Sigmoid colon (tissue), 7 donors: Measurements from ENCODE around the gene MYCN. TPM values are rescaled to one million over a fixed set of nuclear protein-coding genes. Genes with fewer than 3 reads are reported as not detected.

Source experiments
- DNase-seq: peaks from one replicate; pipeline ENCODE4 v3.0.0-alpha.2; 2019
- H3K27ac ChIP-seq, 4 donors: fragments of 200-600 bp; sonication (generic); one replicate each; pipeline ENCODE4 v1.5.1; 2016 to 2019; ENCODE audit warnings: mild to moderate bottlenecking in 1 of 4
- H3K27me3 ChIP-seq, 3 donors: fragments of 200-600 bp; sonication (generic); one replicate each; pipeline ENCODE4 v1.5.1; 2019; ENCODE audit warnings: mild to moderate bottlenecking in 1 of 3
- H3K36me3 ChIP-seq, 4 donors: fragments of 200-600 bp; sonication (generic); one replicate each; pipeline ENCODE4 v1.5.1; 2016 to 2019
- H3K4me1 ChIP-seq, 4 donors: fragments of 200-600 bp; sonication (generic); one replicate each; pipeline ENCODE4 v1.5.1; 2017 to 2019
- H3K4me3 ChIP-seq, 4 donors: fragments of 200-600 bp; sonication (generic); one replicate each; pipeline ENCODE4 v1.5.1; 2017 to 2019; ENCODE audit warnings: mild to moderate bottlenecking in 2 of 4, moderate library complexity in 1 of 4
- H3K9me3 ChIP-seq, 4 donors: fragments of 200-600 bp in 3 of 4; sonication (generic) in 3 of 4; one replicate each; pipeline versions ENCODE4 v1.5.1 to v1.6.1; 2013 to 2019
- CTCF ChIP-seq, 4 experiments: fragments of 450-650 bp in 3 of 4; fragments of 200-600 bp in 1 of 4; IDR thresholded peaks; one replicate each; pipeline ENCODE4 v1.5.1; 2016 to 2019; ENCODE audit warnings: antibody characterized with exemption in 4 of 4, mild to moderate bottlenecking in 3 of 4, moderate library complexity in 2 of 4
- EP300 ChIP-seq, 4 donors: sonication (generic); formaldehyde crosslinking; IDR thresholded peaks; one replicate each; pipeline ENCODE4 v1.6.1; 2017; ENCODE audit warnings: antibody characterized with exemption in 4 of 4
- POLR2A ChIP-seq, 2 donors: fragments of 450-650 bp; IDR thresholded peaks; one replicate each; pipeline ENCODE4 v1.6.1; 2016; ENCODE audit warnings: antibody characterized with exemption in 2 of 2, mild to moderate bottlenecking in 2 of 2, moderate library complexity in 2 of 2
- POLR2AphosphoS5 ChIP-seq, 4 donors: sonication (generic); formaldehyde crosslinking; IDR thresholded peaks; one replicate each; pipeline ENCODE4 v1.6.1; 2017; ENCODE audit warnings: antibody characterized with exemption in 4 of 4
- WGBS, 2 donors: extraction: QIAGEN DNeasy Blood & Tissue Kit; methylation state at CpG; one replicate each; pipeline ENCODE4 v1.1.7; 2013; 5-methylcytosine and 5-hydroxymethylcytosine counted together
- intact Hi-C: fragments of 100-400 bp; cut with DNase I; formaldehyde crosslinking; loops from one replicate; pipeline ENCODE4 v1.15.1; 2023
- polyA plus RNA-seq, 3 donors: library from polyadenylated mRNA; stranded (reverse); fragments of 200-250 nt; gene quantifications; one replicate each; pipeline ENCODE4 v1.2.3, GENCODE V29; 2013
- total RNA-seq, 4 donors: library from RNA; depleted of rRNA; stranded (reverse); fragments of >200 nt; gene quantifications; one replicate each; pipeline ENCODE4 v1.1.0, GENCODE V29; 2016
- donor health status: healthy with polysubstance abuse.
- donor health status: Bipolar disorder and iron deficiency.
- donor health status: healthy.

The MYCN gene
- total and polyA plus RNA-seq, 7 donors: 0.33 to 0.71 (median 0.55) TPM; not detected in 1

DNA sequence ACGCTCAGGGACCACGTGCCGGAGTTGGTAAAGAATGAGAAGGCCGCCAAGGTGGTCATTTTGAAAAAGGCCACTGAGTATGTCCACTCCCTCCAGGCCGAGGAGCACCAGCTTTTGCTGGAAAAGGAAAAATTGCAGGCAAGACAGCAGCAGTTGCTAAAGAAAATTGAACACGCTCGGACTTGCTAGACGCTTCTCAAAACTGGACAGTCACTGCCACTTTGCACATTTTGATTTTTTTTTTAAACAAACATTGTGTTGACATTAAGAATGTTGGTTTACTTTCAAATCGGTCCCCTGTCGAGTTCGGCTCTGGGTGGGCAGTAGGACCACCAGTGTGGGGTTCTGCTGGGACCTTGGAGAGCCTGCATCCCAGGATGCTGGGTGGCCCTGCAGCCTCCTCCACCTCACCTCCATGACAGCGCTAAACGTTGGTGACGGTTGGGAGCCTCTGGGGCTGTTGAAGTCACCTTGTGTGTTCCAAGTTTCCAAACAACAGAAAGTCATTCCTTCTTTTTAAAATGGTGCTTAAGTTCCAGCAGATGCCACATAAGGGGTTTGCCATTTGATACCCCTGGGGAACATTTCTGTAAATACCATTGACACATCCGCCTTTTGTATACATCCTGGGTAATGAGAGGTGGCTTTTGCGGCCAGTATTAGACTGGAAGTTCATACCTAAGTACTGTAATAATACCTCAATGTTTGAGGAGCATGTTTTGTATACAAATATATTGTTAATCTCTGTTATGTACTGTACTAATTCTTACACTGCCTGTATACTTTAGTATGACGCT is 5.8 kb downstream of the MYCN start:
- intact Hi-C loops: loop anchor here (10.0 kb wide), 1 partner anchor 559 kb away; no protein-coding TSS in a partner anchor
- WGBS, 2 donors: 90 to 93% methylated on average over 17 of the region's 17 CpGs
- peaks cover 0 to 26% (median 21%) of the 10 kb centered on the region in 4 donors for H3K4me1 ChIP-seq

GRCh38 chr2:15946983-15947382 is 6.6 kb downstream of the MYCN start:
- H3K4me1 ChIP-seq: peaks cover 0 to 18% (median 12%) of the 10 kb centered on the region in 4 donors
- no peak for TF ChIP-seq EP300 (IDR thresholded peaks at IDR 0.05)
- TF ChIP-seq POLR2A (IDR thresholded peaks at IDR 0.05): no peak
- no peak for TF ChIP-seq CTCF (IDR thresholded peaks at IDR 0.05)
- no peak for TF ChIP-seq POLR2AphosphoS5 (IDR thresholded peaks at IDR 0.05)
- no peak overlapping the region for H3K4me3 ChIP-seq
- no peak overlapping the region for H3K27ac ChIP-seq
- no peaks in the 10 kb centered on the region for H3K36me3 ChIP-seq
- no peak for DNase-seq
- no peaks in the 10 kb centered on the region for H3K9me3 ChIP-seq
- intact Hi-C loops: loop anchor here (10.0 kb wide), 1 partner anchor 558 kb away; no protein-coding TSS in a partner anchor
- WGBS, 2 donors: 93% methylated on average over 3 of the region's 3 CpGs
- peaks cover 9 to 18% (median 12%) of the 10 kb centered on the region in 3 donors for H3K27me3 ChIP-seq

More for the DNA sequence above, 5.8 kb downstream of the MYCN start:
- no peak overlapping the region for H3K4me3 ChIP-seq
- H3K27ac ChIP-seq: no peak overlapping the region
- peaks cover 16 to 27% (median 20%) of the 10 kb centered on the region in 3 donors for H3K27me3 ChIP-seq
- no peak for DNase-seq
- no peaks in the 10 kb centered on the region for H3K36me3 ChIP-seq
- H3K9me3 ChIP-seq: no peaks in the 10 kb centered on the region
- TF ChIP-seq POLR2A (IDR thresholded peaks at IDR 0.05) (no peak), EP300 (IDR thresholded peaks at IDR 0.05) (no peak)

- Histone ChIP-seq H3K27ac (no peak overlapping the region), H3K4me3 (no peak overlapping the region), H3K4me1 (peaks cover 0 to 14% (median 8%) of the 10 kb centered on the region in 4 donors), H3K9me3 (no peaks in the 10 kb centered on the region), H3K27me3 (peaks cover 6 to 15% (median 9%) of the 10 kb centered on the region in 3 donors), H3K36me3 (no peaks in the 10 kb centered on the region)
- 91 to 94% methylated on average over 2 of the region's 2 CpGs for WGBS, 2 donors
- TF ChIP-seq POLR2A (IDR thresholded peaks at IDR 0.05): no peak
- TF ChIP-seq POLR2AphosphoS5 (IDR thresholded peaks at IDR 0.05): no peak
- no peak for TF ChIP-seq EP300 (IDR thresholded peaks at IDR 0.05)
- no peak for TF ChIP-seq CTCF (IDR thresholded peaks at IDR 0.05)
- no peak for DNase-seq
- intact Hi-C loops: loop anchor here (10.0 kb wide), 1 partner anchor 557 kb away; no protein-coding TSS in a partner anchor
Measured at GRCh38 chr2:15947431-15947830, 7.1 kb downstream of the MYCN start.

GRCh38 chr2:15948704-15948957 is 8.3 kb downstream of the MYCN start:
- H3K27me3 ChIP-seq: peaks cover 0 to 3% (median 2%) of the 10 kb centered on the region in 3 donors
- 90 to 93% methylated on average over 3 of the region's 3 CpGs for WGBS, 2 donors
- no peak for DNase-seq
- H3K4me3 ChIP-seq: no peak overlapping the region
- no peaks in the 10 kb centered on the region for H3K36me3 ChIP-seq
- TF ChIP-seq EP300 (IDR thresholded peaks at IDR 0.05) (no peak), CTCF (IDR thresholded peaks at IDR 0.05) (no peak), POLR2AphosphoS5 (IDR thresholded peaks at IDR 0.05) (no peak), POLR2A (IDR thresholded peaks at IDR 0.05) (no peak)
- H3K4me1 ChIP-seq: peaks cover 0 to 4% (median 0%) of the 10 kb centered on the region in 4 donors
- intact Hi-C loops: loop anchor here (10.0 kb wide), 1 partner anchor 556 kb away; no protein-coding TSS in a partner anchor
- no peaks in the 10 kb centered on the region for H3K9me3 ChIP-seq
- no peak overlapping the region for H3K27ac ChIP-seq

GRCh38 chr2:15949126-15949525 is 8.8 kb downstream of the MYCN start:
- intact Hi-C loops: loop anchor here (10.0 kb wide), 1 partner anchor 556 kb away; no protein-coding TSS in a partner anchor
- 89 to 95% methylated on average over 6 of the region's 6 CpGs for WGBS, 2 donors

More at GRCh38 chr2:15949126-15949525, 8.8 kb downstream of the MYCN start:
- DNase-seq: no peak
- H3K27ac ChIP-seq: no peak overlapping the region
- no peaks in the 10 kb centered on the region for H3K36me3 ChIP-seq
- no peak overlapping the region for H3K4me3 ChIP-seq
- H3K27me3 ChIP-seq: no peaks in the 10 kb centered on the region
- no peaks in the 10 kb centered on the region for H3K9me3 ChIP-seq
- TF ChIP-seq EP300 (IDR thresholded peaks at IDR 0.05): no peak
- no peak for TF ChIP-seq CTCF (IDR thresholded peaks at IDR 0.05)
- TF ChIP-seq POLR2A (IDR thresholded peaks at IDR 0.05): no peak
- TF ChIP-seq POLR2AphosphoS5 (IDR thresholded peaks at IDR 0.05): no peak
- H3K4me1 ChIP-seq: no peaks in the 10 kb centered on the region
